ENCODE measurements around the gene CD4.
A peak's percentile ranks its signal among the peaks of the same experiment; 100 is the strongest.
"Not testable (repeated sequence)": the region's sequence is repeated elsewhere in the genome, so short reads cannot be mapped to it uniquely, and the experiment has no call there.

CD4 gene

GRCh38 chr12:6863586-6864321 is 74.4 kb downstream of the CD4 start:
- DNase-seq (ENCODE audit: low spot score) = no peak
- POLR2A ChIA-PET (ENCODE audit: low non-redundant PET) = no interaction called here
- H3K27ac ChIP-seq = no peak overlapping the region
- CTCF ChIA-PET = interaction anchor here (1.4 kb wide), 1 partner anchor 9 kb away, joined by 3 read pairs; no protein-coding TSS in a partner anchor
- no peak for TF ChIP-seq CTCF (conservative IDR thresholded peaks at IDR 0.05; ENCODE audit: low read depth)

- not testable (repeated sequence) for H3K27ac ChIP-seq; DNase-seq (ENCODE audit: low spot score)
- POLR2A ChIA-PET (ENCODE audit: low non-redundant PET) = interaction anchor here (1.1 kb wide), 1 partner anchor 13 kb away, joined by 7 read pairs; the partner anchor contains the start of gene USP5
- CTCF ChIA-PET = interaction anchor here (0.7 kb wide), 1 partner anchor 183 kb away, joined by 4 read pairs; no protein-coding TSS in a partner anchor
Measured at GRCh38 chr12:6865307-6865706, 76.0 kb downstream of the CD4 start.

- CTCF ChIA-PET = interaction anchor here (0.5 kb wide), 1 partner anchor 78 kb away, joined by 3 read pairs; no protein-coding TSS in a partner anchor
- DNase-seq (ENCODE audit: low spot score) = no peak
- TF ChIP-seq CTCF (conservative IDR thresholded peaks at IDR 0.05; ENCODE audit: low read depth) = no peak
- POLR2A ChIA-PET (ENCODE audit: low non-redundant PET) = interaction anchor here (0.6 to 2.3 kb wide), 2 partner anchors 14 to 80 kb away, joined by 3 to 13 read pairs; partner anchors contain the start of gene USP5
- peak overlapping the region; percentile 84 for H3K27ac ChIP-seq
Measured at GRCh38 chr12:6866163-6866919, 77.0 kb downstream of the CD4 start.

- CTCF ChIA-PET = no interaction called here
- DNase-seq (ENCODE audit: low spot score) = no peak
- peak overlapping the region; percentile 84 for H3K27ac ChIP-seq
- no peak for TF ChIP-seq CTCF (conservative IDR thresholded peaks at IDR 0.05; ENCODE audit: low read depth)
- POLR2A ChIA-PET (ENCODE audit: low non-redundant PET) = interaction anchor here (0.6 to 2.3 kb wide), 2 partner anchors 15 to 79 kb away, joined by 3 to 13 read pairs; partner anchors contain the start of gene USP5
Measured at GRCh38 chr12:6866920-6867412, 77.6 kb downstream of the CD4 start.

- ChIA-PET POLR2A (ENCODE audit: low non-redundant PET) (interaction anchor here (2.3 kb wide), 1 partner anchor 15 kb away, joined by 13 read pairs; the partner anchor contains the start of gene USP5), CTCF (interaction anchor here (0.6 kb wide), 1 partner anchor 75 kb away, joined by 3 read pairs; no protein-coding TSS in a partner anchor)
- H3K27ac ChIP-seq = peak within 1 kb of the TSS; percentile 84
Measured at GRCh38 chr12:6867413-6868210, 78.3 kb downstream of the CD4 start, which contains the start of gene TPI1. Gene TPI1, plus strand, starts transcription at chr12:6867531. Its CDS starts 36 bp downstream, at chr12:6867567.

More at GRCh38 chr12:6867413-6868210, 78.3 kb downstream of the CD4 start, which contains the start of gene TPI1:
- DNase-seq (ENCODE audit: low spot score) = peak; percentile 84
- no peak for TF ChIP-seq CTCF (conservative IDR thresholded peaks at IDR 0.05; ENCODE audit: low read depth)

Data from RWPE1 (cell line).